GM19328 (cell line): ENCODE results near the gene ASAP2.
A peak's percentile ranks its signal among the peaks of the same experiment; 100 is the strongest.

Source experiments
- ATAC-seq: cut with Tn5 transposase; IDR thresholded peaks from one replicate; pipeline ENCODE4 v1.9.1; 2021; ENCODE audit warnings: mild to moderate bottlenecking, moderate library complexity; ENCODE audit not compliant: unreplicated experiment

The ASAP2 gene

DNA sequence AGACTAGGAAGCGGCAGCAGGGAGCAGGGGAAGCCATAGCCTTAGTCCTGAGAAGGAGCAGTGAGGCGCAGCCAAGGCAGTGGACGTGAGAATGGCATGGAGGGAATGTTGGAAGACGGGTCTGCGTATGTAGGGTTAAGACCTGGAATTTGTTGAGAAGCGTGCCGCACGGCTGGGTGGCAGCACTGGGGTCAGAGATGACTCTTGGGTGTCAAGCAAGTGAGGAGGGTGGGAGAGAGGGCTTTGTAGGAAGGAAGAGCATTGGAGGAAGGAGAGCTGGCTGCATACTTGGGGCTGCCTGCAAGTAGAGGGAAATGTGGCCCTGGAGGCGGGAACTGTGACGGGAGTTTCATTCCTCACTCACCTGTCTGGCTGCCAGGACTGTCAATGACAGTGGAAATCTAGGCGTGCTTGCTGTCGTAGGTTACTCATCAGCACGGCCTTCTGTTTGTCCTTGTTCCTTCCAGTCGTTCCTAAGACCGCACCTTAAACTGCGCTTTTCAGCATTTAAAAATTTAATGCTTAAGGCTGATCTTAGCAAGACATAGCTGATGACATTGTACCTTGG is 108.8 kb downstream of the ASAP2 start:
- ATAC-seq, result no peak

DNA sequence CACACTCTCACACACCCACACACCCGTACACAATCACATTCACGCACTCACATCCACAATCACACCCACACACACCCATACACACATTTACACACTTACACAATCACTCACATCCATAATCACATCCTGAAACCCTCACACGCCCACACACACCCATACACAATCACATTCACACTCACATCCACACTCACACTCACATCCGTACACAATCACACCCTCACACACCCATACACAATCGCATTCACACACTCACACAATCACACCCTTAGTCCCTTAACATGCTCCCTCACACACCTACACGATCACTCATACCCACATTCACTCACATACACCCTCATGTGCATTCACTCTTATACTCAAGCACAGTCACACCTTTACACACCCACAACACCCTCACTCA is 110.9 kb downstream of the ASAP2 start:
- ATAC-seq, result no peak

DNA sequence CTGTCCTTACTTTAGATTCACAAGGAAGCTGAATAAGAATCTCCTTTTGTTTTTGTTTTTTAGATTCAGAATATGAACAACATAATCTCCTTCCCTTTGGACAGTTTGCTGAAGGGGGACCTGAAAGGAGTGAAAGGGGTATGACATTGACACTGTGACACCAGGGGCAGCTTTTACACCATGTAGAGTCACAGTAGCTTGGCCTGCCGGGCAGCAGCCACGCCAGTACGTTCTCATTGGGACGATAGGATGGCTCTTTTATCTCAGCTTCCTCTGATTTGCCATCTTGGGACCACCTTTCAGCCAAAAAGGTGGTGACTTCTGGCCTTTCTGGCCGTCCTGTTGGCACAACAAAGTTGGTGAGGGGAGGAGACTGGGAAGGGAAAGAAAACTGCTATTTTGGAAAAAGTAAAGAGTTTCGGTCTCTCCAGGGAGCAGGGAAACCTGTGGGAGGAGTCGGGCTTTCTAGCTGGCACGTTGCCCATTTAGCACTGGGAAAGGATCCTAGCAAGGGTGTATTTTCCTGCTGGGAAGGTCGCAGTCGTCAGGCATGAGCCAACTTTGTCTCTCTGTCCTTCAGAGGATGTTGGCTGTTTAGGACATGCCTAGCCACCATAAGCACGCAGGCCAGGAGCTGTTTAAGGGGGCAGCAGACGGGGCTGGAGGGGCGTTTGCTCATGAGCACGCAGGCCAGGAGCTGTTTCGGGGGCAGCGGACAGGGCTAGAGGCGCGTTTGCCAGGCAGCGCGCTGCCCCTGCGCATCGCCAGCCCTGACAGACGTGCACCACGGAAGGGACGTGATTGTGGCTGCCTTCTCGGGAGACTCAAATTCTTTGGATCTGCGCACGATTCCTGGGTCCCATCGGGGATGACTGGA is 112.1 kb downstream of the ASAP2 start:
- no peak for ATAC-seq

DNA sequence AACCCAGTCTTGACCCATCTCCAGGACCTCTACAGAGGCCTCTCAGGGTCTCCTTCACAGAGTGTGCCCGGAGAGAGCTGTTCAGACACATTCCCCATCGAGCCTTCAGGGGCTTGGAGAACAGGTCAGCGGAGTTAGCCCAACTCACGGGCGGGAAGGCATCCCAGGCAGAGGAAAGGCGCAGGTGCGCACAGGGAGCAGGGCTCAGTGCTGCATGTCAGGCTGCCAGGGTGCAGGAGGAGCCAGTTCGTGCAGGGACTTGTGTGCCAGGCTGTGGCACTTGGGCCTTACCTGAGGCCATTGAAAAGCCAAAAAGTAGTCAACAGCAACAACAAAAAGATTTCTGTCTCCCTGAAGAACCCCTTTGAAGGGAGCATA is 112.7 kb downstream of the ASAP2 start:
- no peak for ATAC-seq

DNA sequence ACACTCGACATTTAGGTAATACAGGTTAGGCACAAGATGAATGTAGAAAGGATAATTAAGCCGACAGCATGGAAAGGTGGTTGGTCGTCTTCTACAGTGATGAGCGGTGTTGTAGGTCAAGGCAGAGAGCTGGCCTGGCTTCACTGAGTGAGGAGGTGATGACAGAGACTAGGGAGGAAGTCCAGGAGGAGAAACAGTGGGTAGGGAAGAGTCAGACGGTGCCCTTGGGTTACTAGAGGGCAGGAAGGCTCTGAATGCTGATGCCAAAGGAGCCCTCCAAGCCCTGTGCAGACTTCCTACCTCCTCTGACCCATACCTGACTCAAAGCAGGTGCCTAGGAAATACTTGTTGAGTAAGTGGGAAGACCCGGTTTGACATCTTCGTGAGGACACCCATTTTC is 116.0 kb downstream of the ASAP2 start:
- ATAC-seq, result no peak

DNA sequence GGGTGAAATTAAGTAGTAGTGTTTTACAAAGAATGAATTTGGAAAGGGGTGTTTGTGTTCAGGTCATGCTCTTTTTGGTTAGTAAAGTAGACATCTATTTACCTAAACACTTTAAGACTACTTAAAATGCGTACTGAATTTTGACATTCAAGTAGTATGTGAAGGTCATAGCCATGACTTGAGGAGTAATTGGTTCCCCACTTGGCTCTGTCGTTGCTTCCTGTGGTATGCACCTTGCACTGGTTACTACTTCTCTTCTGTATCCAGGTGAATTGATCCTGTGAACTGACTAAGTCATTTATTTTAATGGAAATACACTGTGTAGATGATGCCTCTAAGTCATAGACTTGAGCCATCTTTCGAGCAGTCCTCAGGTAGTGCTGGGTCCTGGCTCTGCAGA is 118.8 kb downstream of the ASAP2 start:
- ATAC-seq, result no peak

DNA sequence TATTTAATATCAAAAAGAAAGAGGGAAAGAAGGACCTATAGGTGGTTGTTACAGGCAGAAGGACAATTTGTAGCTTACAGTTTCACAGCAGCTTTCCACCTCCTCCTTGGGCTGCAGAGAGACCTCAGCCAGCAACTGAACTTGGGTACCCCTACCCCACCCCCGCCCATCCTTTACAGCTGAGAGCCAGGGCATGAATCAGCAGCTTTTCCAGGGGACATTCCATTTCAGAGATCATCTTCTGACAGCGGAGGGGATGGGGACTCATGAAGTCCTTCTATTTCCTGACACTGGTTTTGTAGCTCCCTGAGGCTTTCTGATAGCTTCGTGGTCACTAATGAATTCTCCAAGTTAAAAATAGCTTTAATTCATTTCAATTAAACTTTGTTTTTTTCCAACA is 120.4 kb downstream of the ASAP2 start:
- ATAC-seq, result no peak

DNA sequence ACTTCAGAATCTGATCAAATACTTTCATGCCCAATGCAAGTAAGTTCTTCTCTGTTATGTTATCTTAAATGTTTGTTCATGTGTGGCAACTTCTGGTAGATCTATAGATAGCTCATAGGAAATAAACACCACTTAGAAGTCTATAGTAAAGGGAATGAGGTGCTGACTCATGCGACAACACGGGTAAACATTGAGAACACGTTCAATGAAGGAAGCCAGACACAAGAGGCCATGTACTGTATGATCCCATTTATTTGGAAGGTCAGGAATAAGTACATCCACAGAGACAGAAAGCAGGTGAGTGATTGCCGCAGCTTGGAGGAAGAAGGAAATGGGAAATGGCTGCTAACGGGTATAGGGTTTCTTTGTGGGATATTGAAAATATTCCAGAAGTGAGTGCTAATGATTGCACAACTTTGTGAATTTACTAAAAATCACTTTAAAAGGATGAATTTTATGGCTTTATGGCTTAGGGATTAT is 121.3 kb downstream of the ASAP2 start:
- no peak for ATAC-seq

DNA sequence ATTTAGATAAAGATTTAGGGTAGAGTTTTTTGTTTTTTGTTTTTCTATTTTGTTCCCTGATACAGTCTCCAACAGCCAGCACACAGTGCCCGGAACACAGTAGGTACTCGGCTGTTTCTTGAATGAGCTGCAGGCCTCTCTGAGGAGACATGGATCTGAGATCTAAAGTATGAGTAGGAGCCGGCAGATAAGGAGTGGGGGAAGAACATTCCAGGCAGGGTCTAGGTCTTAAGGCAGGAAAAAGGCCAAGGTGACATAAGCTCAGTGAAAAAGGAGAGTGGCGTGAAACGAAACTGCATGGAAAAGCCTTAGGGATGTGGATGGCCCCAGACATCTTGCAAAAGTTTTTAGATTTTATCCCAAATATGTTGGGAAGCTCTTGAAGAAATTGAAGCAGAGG is 122.3 kb downstream of the ASAP2 start:
- no peak for ATAC-seq

DNA sequence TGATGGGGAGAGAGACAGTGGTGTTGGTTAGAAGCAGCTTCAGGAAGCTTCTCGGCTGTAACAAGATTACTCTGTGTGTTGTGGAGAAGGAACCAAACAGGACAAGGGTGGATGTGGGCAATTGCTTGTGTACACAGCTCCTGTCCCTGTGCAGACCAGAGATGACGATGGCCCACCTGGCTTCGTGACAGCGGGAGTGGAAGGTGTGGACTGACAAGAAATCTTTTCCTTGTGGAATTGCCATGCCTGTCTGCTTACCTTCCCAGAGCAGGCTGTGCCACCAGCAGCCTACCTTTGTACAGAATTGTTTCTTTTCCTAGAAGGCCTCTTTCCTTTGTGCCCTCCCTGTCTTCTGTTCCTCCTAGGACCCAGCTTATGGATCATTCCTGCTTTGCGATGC is 122.9 kb downstream of the ASAP2 start:
- ATAC-seq, result no peak

DNA sequence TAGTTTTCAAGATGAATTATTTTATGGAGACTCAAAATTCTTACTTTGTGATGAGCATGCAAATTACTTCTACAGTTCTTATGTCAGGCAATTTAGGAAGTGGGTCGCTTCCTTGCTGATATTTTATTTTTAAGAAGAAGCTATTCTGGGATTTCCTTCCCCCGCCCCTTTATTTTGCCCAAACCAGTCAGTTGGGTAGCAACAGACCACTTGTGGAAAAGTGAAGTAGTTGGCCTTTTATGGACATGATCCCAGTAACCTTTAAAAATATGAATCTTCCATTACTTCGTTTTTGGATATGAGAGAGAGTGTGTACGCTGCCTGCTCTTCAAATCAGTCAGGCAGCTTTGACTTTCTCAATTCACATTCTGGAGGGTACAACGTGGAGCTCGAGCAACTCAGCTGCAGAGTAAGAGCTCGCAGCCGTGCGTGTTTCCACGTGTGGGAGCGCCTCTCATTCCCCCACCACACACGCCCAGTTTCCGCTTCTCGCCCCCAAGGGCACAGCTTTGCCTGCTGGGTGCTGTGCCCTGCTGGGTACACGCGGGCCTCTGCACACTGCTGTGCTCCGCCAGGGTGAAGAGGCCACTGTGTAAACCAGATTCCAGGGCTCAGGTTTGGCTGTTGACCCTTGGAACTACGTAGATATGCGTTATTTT is 124.1 kb downstream of the ASAP2 start:
- ATAC-seq, result no peak

DNA sequence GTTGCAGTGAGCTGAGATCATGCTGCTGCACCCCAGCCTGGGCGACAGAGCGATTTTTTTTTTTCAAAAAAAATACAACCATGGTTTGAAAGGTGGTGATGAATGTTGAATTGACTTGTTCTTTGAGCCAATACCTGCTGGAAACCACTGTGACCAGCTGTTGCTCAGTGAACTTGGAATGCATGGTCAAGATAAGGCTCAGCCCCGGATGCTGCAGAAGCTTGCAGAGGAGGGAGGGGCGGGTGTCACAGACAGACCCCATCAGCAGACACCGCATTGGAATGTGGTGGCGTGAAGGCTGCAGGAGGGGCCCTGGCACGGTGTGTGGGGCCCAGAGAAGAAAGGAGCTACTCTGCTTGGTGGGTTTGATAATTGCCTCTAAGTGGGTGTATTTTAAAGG is 125.1 kb downstream of the ASAP2 start:
- no peak for ATAC-seq

DNA sequence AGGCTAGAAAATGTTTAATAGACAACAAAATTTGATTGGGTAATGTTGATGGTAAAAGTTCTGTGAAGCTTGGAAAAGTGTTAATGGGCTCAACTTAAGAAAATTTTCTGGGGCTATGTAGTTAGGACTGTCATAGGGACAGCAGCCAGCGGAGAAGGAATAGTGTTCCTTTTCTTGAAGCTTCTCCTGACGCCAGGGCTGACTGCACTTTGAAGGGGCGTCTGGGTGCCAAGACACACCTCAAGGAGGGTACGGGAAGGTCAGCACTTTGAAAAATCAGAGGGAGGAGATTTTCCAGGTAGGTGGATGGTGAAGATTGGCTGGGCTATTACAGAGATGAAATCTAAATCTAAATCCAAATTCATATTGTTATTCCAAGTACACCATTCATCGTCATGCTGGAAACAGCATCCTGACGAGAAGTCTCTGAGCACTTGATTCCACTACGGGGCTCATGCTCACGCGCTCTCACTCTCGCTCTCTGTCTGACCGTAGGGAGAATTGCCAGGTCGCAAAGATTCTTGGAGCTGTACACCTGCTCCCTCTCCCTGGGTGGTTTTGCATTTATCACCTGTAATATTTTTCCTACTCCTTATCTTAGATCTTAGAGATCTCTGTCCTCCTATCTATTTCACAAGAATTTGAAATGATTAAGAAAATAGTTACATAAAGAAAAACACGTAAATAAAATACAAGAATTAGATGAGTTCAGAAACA is 125.7 kb downstream of the ASAP2 start:
- ATAC-seq, result no peak

DNA sequence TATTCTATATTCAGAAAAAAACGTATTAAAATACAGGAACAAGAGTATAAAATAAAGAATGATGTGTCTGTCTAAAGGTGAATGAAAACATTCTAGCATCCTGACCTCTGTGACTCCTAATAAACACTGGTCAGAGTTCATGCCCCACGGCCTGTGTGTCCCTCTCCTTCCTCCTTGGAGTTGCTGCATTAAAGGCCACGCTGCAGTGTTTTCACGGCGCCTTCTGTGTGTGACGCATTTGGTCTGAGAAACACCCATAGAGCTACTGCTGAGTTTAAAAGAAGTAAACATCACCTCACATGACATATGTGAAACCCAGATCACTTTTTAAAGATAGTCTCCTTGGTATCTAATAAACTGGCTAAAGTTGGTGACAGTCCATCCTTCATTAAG is 126.2 kb downstream of the ASAP2 start:
- no peak for ATAC-seq

DNA sequence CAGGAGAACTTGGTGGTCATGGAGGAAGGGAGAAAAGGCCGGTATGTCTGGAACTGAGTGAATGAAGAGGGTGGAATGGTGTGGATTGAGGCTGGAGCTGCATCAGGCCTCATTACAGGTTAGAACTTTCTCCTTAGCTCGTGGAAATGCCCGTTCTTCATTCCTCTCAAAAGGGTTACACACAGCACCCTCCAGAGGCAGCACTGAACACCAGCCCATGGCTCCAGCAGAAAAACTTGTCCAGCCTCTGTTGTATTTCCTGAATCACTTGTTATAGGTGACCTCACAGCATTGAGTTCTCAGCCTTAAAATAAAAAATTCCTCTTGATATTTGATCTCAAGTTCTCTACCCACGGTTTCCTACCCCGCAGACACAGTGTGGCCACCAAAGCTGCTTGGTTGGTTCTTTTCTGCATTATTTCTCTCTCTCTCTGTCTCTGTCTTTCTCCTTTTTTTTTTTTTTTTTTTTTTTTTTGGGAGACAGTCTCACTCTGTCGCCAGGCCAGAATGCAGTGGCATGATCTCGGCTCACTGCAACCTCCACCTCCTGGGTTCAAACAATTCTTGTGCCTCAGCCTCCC is 127.1 kb downstream of the ASAP2 start:
- no peak for ATAC-seq

DNA sequence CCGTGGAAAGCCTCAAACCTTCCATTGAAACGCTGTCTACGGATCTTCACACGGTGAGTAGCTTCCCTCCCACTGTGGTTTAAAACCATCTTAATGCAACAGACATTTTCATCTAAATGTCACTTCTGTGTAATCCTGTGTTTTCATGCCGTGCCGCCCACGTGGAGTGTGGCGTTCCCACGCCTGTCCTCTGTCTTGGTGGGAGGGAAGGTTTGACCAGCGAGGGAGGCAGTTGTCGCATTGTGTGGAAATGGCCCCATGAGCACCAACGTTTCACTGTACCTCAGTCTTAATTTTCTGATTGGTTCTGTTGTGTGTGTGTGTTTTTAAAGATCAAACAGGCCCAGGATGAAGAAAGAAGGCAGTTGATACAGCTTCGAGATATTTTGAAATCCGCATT is 128.1 kb downstream of the ASAP2 start:
- ATAC-seq, result no peak

DNA sequence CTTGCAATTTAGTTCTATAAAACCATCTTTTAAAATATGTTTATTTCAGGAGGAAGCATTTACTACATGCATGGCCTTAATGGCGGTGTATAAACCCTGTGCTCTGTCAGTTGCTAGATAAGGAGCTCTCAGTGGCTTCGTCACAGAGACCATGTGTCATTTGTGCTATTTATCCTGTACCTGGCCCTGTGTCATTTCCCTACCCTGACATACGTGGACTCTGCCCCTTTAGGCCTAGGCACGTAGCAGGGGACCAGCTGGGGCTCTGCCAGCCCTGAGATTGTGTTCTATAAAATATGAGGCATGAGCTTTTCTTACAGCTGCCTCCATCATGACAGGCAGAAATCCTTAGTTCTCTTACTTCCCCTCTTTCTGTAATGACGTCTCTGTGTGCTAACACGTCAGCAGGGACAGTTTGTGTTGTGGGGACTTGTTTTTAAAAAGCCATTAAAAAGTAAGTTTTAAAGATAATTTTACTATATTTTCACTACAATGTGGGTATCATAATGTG is 128.8 kb downstream of the ASAP2 start:
- ATAC-seq, result no peak

DNA sequence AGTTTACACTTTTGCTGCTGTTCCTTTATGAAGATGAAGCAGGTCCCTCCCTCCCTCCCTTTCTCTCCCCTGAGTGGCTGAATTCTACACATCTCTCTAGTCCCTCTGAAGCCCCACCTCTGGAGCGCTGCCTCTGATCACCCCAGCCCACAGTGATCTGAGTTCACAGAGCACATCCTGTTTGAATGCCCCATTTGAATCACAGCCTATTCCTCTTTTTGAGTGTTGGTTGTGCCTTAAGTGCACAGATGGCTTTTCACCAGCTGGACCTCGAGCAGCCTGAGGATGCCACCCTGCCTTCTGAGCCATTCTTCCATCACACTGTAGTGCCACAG is 129.6 kb downstream of the ASAP2 start:
- peak; percentile 69 for ATAC-seq

DNA sequence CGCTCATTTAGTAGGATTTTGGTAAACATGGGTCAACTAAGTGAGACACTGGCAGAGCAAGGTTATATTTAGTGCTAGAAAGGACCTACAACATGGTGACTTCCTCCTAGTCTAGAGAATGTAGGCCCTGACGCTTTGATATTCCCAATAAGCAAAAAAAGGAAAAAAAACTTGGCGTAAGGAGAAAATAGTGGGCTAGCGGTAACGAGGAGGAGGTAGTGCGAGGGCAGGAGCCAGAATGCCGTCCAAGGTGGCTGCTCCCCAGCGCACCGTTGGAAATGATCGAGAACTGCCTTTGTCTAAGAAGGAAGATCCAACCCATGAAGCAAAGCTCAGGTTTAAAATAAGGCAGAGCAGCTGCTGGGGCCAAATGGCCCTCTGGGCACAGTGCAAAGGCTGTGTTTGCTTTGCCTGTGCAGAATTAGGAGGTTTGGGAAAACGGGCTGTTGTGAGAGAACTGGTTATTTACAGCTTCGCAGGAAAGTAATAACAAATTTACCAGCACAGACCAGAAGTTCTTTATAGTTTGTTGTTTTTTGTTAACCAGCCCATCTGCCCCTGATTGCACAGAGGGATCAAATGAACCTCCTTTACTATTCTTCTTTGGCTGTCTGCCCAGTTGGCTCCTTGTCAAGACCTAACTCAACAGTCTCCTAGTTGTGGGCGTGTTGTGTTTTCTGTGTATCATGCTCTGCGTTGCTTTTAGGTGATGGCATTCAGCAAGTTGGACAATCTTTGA is 130.1 kb downstream of the ASAP2 start:
- ATAC-seq, result no peak

DNA sequence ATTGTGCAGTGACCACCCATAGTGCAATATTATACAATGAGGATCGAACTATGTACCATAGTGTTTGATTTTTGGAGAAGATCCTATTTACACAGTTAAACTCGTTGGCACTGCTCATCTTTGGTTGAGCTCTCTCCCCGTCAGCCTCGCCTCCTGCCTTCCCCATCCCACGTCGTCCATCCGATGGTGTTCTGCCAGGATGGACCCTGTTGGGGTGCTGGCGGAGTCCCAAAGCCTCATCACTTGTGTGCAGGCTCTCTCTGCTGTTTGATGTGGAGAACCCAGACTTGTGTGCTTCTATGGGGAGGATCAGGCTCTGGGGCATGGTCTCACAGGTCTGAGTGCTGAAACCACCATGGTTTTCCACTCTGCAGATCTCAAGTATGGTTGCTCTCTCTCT is 131.3 kb downstream of the ASAP2 start:
- ATAC-seq, result no peak
